Right atrium auricular region (tissue), 2 donors: ENCODE data around the gene GINS2. TPM values are rescaled to one million over a fixed set of nuclear protein-coding genes. Genes with fewer than 3 reads are reported as not detected.
A peak's percentile ranks its signal among the peaks of the same experiment; 100 is the strongest.

ENCODE experiments used
- DNase-seq: peaks from one replicate; pipeline ENCODE4 v3.0.0-alpha.2; 2019; ENCODE audit warnings: low spot score
- H3K27ac ChIP-seq, 2 donors: fragments of 200-600 bp; sonication (generic); 1 replicate in 1 of 2; 2 replicates in 1 of 2; pipeline ENCODE4 v1.5.1; 2016 to 2019
- H3K27me3 ChIP-seq, 2 donors: fragments of 200-600 bp; sonication (generic); one replicate each; pipeline versions ENCODE4 v1.5.1 to v1.6.0; 2017 to 2019
- H3K36me3 ChIP-seq: fragments of 200-600 bp; sonication (generic); one replicate; pipeline ENCODE4 v1.5.1; 2016
- H3K4me1 ChIP-seq, 2 donors: fragments of 200-600 bp; sonication (generic); one replicate each; pipeline versions ENCODE4 v1.5.1 to v1.6.0; 2017 to 2019
- H3K4me3 ChIP-seq, 2 donors: fragments of 200-600 bp; sonication (generic); 1 replicate in 1 of 2; 2 replicates in 1 of 2; pipeline ENCODE4 v1.5.1; 2017 to 2019; ENCODE audit warnings: mild to moderate bottlenecking in 1 of 2, moderate library complexity in 1 of 2
- H3K9me3 ChIP-seq, 2 donors: fragments of 200-600 bp; sonication (generic); one replicate each; pipeline ENCODE4 v1.5.1; 2019
- CTCF ChIP-seq, 2 donors: fragments of 200-600 bp; sonication (generic); IDR thresholded peaks; one replicate each; pipeline ENCODE4 v1.5.1; 2019; ENCODE audit warnings: antibody characterized with exemption in 2 of 2
- total RNA-seq, 2 donors: library from RNA; depleted of rRNA; stranded (reverse); fragments of >200 nt; gene quantifications; one replicate each; pipeline ENCODE4 v1.1.0, GENCODE V29; 2016

Gene GINS2
- total RNA-seq, 2 donors from 2014 or later: 0.15 TPM; not detected in 1

- no peaks in the 10 kb centered on the region for H3K27me3 ChIP-seq
- no peak overlapping the region for H3K4me3 ChIP-seq
- TF ChIP-seq CTCF (IDR thresholded peaks at IDR 0.05): no peak
- H3K4me1 ChIP-seq: peaks cover 0 to 38% of the 10 kb centered on the region in 2 donors
- no peak for DNase-seq
- peaks cover 55% of the 10 kb centered on the region for H3K36me3 ChIP-seq
- H3K27ac ChIP-seq: peak overlapping the region; percentile 62 to 66
- no peaks in the 10 kb centered on the region for H3K9me3 ChIP-seq
Observed at GRCh38 chr16:85653290-85653891, 35.4 kb downstream of the GINS2 start.

- peak overlapping the region; percentile 51 to 73 for H3K27ac ChIP-seq
- no peak for TF ChIP-seq CTCF (IDR thresholded peaks at IDR 0.05)
- H3K27me3 ChIP-seq: no peaks in the 10 kb centered on the region
- no peaks in the 10 kb centered on the region for H3K9me3 ChIP-seq
- no peak for DNase-seq
- peaks cover 0 to 38% of the 10 kb centered on the region in 2 donors for H3K4me1 ChIP-seq
- H3K36me3 ChIP-seq: peaks cover 47% of the 10 kb centered on the region
- H3K4me3 ChIP-seq: peak overlapping the region in 1 of 2 donors; percentile 4
Observed at GRCh38 chr16:85652431-85653221, 36.1 kb downstream of the GINS2 start.

GRCh38 chr16:85651629-85652430 lies 36.9 kb downstream of the GINS2 start:
- TF ChIP-seq CTCF (IDR thresholded peaks at IDR 0.05): no peak
- no peak for DNase-seq
- no peak overlapping the region for H3K4me3 ChIP-seq
- peak overlapping the region; percentile 51 to 73 for H3K27ac ChIP-seq
- H3K27me3 ChIP-seq: no peaks in the 10 kb centered on the region
- H3K36me3 ChIP-seq: peaks cover 39% of the 10 kb centered on the region
- H3K9me3 ChIP-seq: no peaks in the 10 kb centered on the region
- peaks cover 0 to 38% of the 10 kb centered on the region in 2 donors for H3K4me1 ChIP-seq

- Histone ChIP-seq H3K27ac (peak overlapping the region; percentile 51), H3K27me3 (no peaks in the 10 kb centered on the region), H3K4me1 (peaks cover 0 to 38% of the 10 kb centered on the region in 2 donors), H3K9me3 (no peaks in the 10 kb centered on the region), H3K4me3 (no peak overlapping the region), H3K36me3 (peaks cover 32% of the 10 kb centered on the region)
- DNase-seq: no peak
- no peak for TF ChIP-seq CTCF (IDR thresholded peaks at IDR 0.05)
Observed at GRCh38 chr16:85650844-85651628, 37.7 kb downstream of the GINS2 start.

GRCh38 chr16:85650135-85650843 lies 38.5 kb downstream of the GINS2 start:
- no peak for DNase-seq
- no peak for TF ChIP-seq CTCF (IDR thresholded peaks at IDR 0.05)
- Histone ChIP-seq H3K9me3 (no peaks in the 10 kb centered on the region), H3K27ac (no peak overlapping the region), H3K4me1 (peaks cover 0 to 38% of the 10 kb centered on the region in 2 donors), H3K36me3 (peaks cover 30% of the 10 kb centered on the region), H3K27me3 (no peaks in the 10 kb centered on the region), H3K4me3 (no peak overlapping the region)
